ENCODE data around the gene NEK6.

DNA sequence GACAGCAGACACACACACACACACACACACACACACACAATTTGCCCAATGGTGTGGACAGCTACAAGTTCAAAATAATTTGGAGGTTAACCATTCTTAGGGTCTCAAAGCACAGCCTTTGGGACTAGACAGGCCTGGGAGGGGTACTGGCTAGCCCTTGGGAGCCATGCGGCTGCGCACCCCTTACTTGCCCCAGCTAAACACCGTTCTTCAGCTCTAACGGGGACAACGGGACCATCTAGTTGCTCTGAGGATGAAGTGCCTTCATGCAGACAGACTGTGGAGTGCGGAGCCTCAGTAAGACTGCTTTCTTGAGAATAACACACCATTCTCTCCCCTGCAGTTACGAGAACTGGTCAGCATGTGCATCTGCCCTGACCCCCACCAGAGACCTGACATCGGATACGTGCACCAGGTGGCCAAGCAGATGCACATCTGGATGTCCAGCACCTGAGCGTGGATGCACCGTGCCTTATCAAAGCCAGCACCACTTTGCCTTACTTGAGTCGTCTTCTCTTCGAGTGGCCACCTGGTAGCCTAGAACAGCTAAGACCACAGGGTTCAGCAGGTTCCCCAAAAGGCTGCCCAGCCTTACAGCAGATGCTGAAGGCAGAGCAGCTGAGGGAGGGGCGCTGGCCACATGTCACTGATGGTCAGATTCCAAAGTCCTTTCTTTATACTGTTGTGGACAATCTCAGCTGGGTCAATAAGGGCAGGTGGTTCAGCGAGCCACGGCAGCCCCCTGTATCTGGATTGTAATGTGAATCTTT lies 92.9 kb downstream of the NEK6 start:
- TF ChIP-seq, protein P1, sequence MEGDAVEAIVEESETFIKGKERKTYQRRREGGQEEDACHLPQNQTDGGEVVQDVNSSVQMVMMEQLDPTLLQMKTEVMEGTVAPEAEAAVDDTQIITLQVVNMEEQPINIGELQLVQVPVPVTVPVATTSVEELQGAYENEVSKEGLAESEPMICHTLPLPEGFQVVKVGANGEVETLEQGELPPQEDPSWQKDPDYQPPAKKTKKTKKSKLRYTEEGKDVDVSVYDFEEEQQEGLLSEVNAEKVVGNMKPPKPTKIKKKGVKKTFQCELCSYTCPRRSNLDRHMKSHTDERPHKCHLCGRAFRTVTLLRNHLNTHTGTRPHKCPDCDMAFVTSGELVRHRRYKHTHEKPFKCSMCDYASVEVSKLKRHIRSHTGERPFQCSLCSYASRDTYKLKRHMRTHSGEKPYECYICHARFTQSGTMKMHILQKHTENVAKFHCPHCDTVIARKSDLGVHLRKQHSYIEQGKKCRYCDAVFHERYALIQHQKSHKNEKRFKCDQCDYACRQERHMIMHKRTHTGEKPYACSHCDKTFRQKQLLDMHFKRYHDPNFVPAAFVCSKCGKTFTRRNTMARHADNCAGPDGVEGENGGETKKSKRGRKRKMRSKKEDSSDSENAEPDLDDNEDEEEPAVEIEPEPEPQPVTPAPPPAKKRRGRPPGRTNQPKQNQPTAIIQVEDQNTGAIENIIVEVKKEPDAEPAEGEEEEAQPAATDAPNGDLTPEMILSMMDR (IDR thresholded peaks at IDR 0.05; ENCODE audit: low read depth, low read length, poor library complexity, severe bottlenecking) = no peak
- TF ChIP-seq EZH2phosphoT487 (IDR thresholded peaks at IDR 0.05; ENCODE audit: borderline replicate concordance, low read length) = no peak
